PC-9 (cell line): Measurements from ENCODE around the gene PPM1B. TPM values are rescaled to one million over a fixed set of nuclear protein-coding genes. Genes with fewer than 3 reads are reported as not detected.

ENCODE experiments used
- BruUV-seq: library from RNA; stranded (reverse); fragments of 400-500 nt; replicated peaks from 2 replicates; lab custom pipeline; 2021; lab: Mats Ljungman, UMichigan
- CTCF ChIA-PET: fragments of 300-600 bp; sonication (Branson Sonifier 250); formaldehyde crosslinking; loops from one replicate; lab custom pipeline; 2022; ENCODE audit warnings: antibody characterized with exemption; lab: Charles Lee
- POLR2A ChIA-PET: fragments of 300-600 bp; sonication (Branson Sonifier 250); formaldehyde crosslinking; loops from one replicate; lab custom pipeline; 2022; ENCODE audit warnings: antibody characterized with exemption; ENCODE audit not compliant: unreplicated experiment; lab: Charles Lee
- DNase-seq, 2 experiments: peaks; one replicate each; pipeline versions ENCODE4 v3.0.0 to v3.0.0-alpha.2; 2015 to 2022; ENCODE audit warnings: mixed read lengths in 1 of 2
- H2AFZ ChIP-seq: fragments of 200-600 bp; sonication (generic); 2 replicates; pipeline ENCODE4 v1.8.1; 2017; ENCODE audit warnings: antibody characterized with exemption
- H3F3A ChIP-seq: fragments of 200-600 bp; sonication (generic); 2 replicates; pipeline ENCODE4 v1.8.1; 2017; ENCODE audit warnings: antibody characterized with exemption, mild to moderate bottlenecking, low read depth; ENCODE audit not compliant: insufficient read depth
- H3K27ac ChIP-seq: fragments of 200-600 bp; sonication (generic); 2 replicates; pipeline ENCODE4 v1.6.1; 2016; ENCODE audit warnings: mixed run types
- H3K27me3 ChIP-seq: fragments of 200-600 bp; sonication (generic); 2 replicates; pipeline ENCODE4 v1.6.1; 2016; ENCODE audit warnings: low read depth, mixed run types; ENCODE audit not compliant: insufficient read depth
- H3K36me3 ChIP-seq: fragments of 200-600 bp; sonication (generic); 2 replicates; pipeline ENCODE4 v1.6.1; 2016; ENCODE audit warnings: low read depth, mixed run types
- H3K4me1 ChIP-seq: fragments of 200-600 bp; sonication (generic); replicated peaks from 2 replicates; pipeline ENCODE4 v1.6.1; 2016; ENCODE audit warnings: mixed run types; ENCODE audit not compliant: insufficient read depth
- H3K4me2 ChIP-seq: fragments of 200-600 bp; sonication (generic); 2 replicates; pipeline ENCODE4 v1.6.1; 2017; ENCODE audit warnings: mixed run types
- H3K4me3 ChIP-seq: fragments of 200-600 bp; sonication (generic); 2 replicates; pipeline ENCODE4 v1.6.1; 2016; ENCODE audit warnings: mixed run types
- H3K79me2 ChIP-seq: fragments of 200-600 bp; sonication (generic); 2 replicates; pipeline ENCODE4 v1.6.1; 2017; ENCODE audit warnings: low read depth, mixed run types
- H3K9me2 ChIP-seq: fragments of 200-600 bp; sonication (generic); 2 replicates; pipeline ENCODE4 v1.8.1; 2017; ENCODE audit warnings: mild to moderate bottlenecking; ENCODE audit not compliant: insufficient read depth
- H3K9me3 ChIP-seq: fragments of 200-600 bp; sonication (generic); 2 replicates; pipeline ENCODE4 v1.8.1; 2016; ENCODE audit warnings: low read depth; ENCODE audit not compliant: insufficient read depth
- H4K20me1 ChIP-seq: fragments of 200-600 bp; sonication (generic); 2 replicates; pipeline ENCODE4 v1.8.1; 2017; ENCODE audit not compliant: insufficient read depth
- CTCF ChIP-seq: fragments of 200-600 bp; sonication (generic); conservative IDR thresholded peaks from 2 replicates; pipeline ENCODE4 v1.6.1; 2017; ENCODE audit warnings: mixed run types, antibody characterized with exemption, mild to moderate bottlenecking, moderate library complexity
- EZH2 ChIP-seq: fragments of 200-600 bp; sonication (generic); IDR thresholded peaks from 2 replicates; pipeline ENCODE4 v1.8.0; 2017; ENCODE audit warnings: antibody characterized with exemption, low read depth
- intact Hi-C: fragments of 100-400 bp; cut with micrococcal nuclease; formaldehyde crosslinking; loops from one replicate; pipeline ENCODE4 v1.10.0; 2022; ENCODE audit not compliant: unreplicated experiment
- total RNA-seq: library from RNA; stranded (reverse); gene quantifications from 2 replicates; pipeline ENCODE4 v1.2.3, GENCODE V29; 2021

PPM1B gene
- total RNA-seq, 1 experiment from 2014 or later: 45.0 TPM

GRCh38 chr2:44212302-44212701 lies 43.6 kb downstream of the PPM1B start:
- CTCF ChIA-PET: no interaction called here

GRCh38 chr2:44215827-44216226 lies 47.2 kb downstream of the PPM1B start:
- H2AFZ ChIP-seq: no peak overlapping the region
- H3K36me3 ChIP-seq: peaks cover 15% of the 10 kb centered on the region; the same call in 1 of the 2 replicates
- no peaks in the 10 kb centered on the region for H3K9me2 ChIP-seq
- intact Hi-C loops: no loop called here
- no peaks in the 10 kb centered on the region for H3K4me1 ChIP-seq
- peaks cover 9% of the 10 kb centered on the region; the same call in 1 of the 2 replicates for H4K20me1 ChIP-seq
- H3K4me2 ChIP-seq: no peak overlapping the region
- ChIA-PET CTCF (no interaction called here), POLR2A (no interaction called here)
- no peaks in the 10 kb centered on the region for H3K27me3 ChIP-seq
- H3F3A ChIP-seq: no peaks in the 10 kb centered on the region
- no peak for DNase-seq
- TF ChIP-seq EZH2 (no peak), CTCF (no peak)
- H3K27ac ChIP-seq: no peak overlapping the region
- no peak overlapping the region for H3K4me3 ChIP-seq
- no TSS peak for BruUV-seq
- 0 out of 2 replicates have a peak, but pooled peaks cover 4% of the 10 kb centered on the region for H3K79me2 ChIP-seq
- H3K9me3 ChIP-seq: no peaks in the 10 kb centered on the region

More at GRCh38 chr2:44212302-44212701, 43.6 kb downstream of the PPM1B start:
- no peak for TF ChIP-seq EZH2
- no peak for TF ChIP-seq CTCF
- no peaks in the 10 kb centered on the region for H3K4me1 ChIP-seq
- peaks cover 13% of the 10 kb centered on the region for H3K36me3 ChIP-seq
- peaks cover 12% of the 10 kb centered on the region; the same call in 1 of the 2 replicates for H4K20me1 ChIP-seq
- H3K9me3 ChIP-seq: no peaks in the 10 kb centered on the region
- H2AFZ ChIP-seq: no peak overlapping the region
- DNase-seq: no peak
- no peak overlapping the region for H3K27ac ChIP-seq
- peaks cover 19% of the 10 kb centered on the region; the same call in 1 of the 2 replicates for H3K79me2 ChIP-seq
- no peak overlapping the region for H3K4me2 ChIP-seq
- no peaks in the 10 kb centered on the region for H3F3A ChIP-seq
- no peak overlapping the region for H3K4me3 ChIP-seq
- no peaks in the 10 kb centered on the region for H3K27me3 ChIP-seq
- H3K9me2 ChIP-seq: no peaks in the 10 kb centered on the region
- BruUV-seq: no TSS peak
- POLR2A ChIA-PET: interaction anchor here (0.7 kb wide), 2 partner anchors 39 to 567 kb away, joined by 3 to 15 read pairs; no protein-coding TSS in a partner anchor
- intact Hi-C loops: no loop called here

GRCh38 chr2:44218771-44219170 lies 50.1 kb downstream of the PPM1B start:
- Histone ChIP-seq H3F3A (no peaks in the 10 kb centered on the region), H3K9me3 (no peaks in the 10 kb centered on the region), H3K27ac (no peak overlapping the region), H3K79me2 (0 out of 2 replicates have a peak, but pooled peaks cover 4% of the 10 kb centered on the region), H3K9me2 (no peaks in the 10 kb centered on the region), H3K36me3 (peaks cover 15% of the 10 kb centered on the region; the same call in 1 of the 2 replicates), H3K27me3 (no peaks in the 10 kb centered on the region), H3K4me3 (no peak overlapping the region), H3K4me1 (no peaks in the 10 kb centered on the region), H4K20me1 (peaks cover 6% of the 10 kb centered on the region), H2AFZ (no peak overlapping the region), H3K4me2 (no peak overlapping the region)
- POLR2A ChIA-PET: no interaction called here
- TF ChIP-seq CTCF: no peak
- TF ChIP-seq EZH2: no peak
- intact Hi-C loops: no loop called here
- CTCF ChIA-PET: no interaction called here
- no peak for DNase-seq
- BruUV-seq: no TSS peak
